Measurements from ENCODE around the gene SLC35F4.

DNA sequence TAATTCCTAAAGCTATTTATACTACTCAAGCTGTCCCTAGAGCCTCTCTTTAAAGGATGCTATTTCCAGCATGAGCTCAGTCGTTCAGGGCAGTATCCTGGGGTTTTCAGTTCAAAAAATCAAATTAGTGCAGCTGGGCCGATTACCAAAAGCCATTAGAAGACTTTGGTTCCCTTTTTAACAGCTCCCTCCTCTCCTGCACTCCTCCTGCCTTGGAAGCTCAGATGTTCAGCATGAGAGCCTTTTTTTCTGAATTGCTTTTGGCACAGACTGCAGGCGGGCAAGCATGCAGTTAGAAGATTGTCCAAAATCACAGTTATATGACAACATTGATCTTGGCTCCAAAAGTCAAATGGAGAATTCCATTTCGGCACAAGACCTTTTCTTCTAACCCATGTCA is 179.6 kb downstream of the SLC35F4 start:
- TF ChIP-seq YY1 (IDR thresholded peaks at IDR 0.05; ENCODE audit: insufficient read depth, insufficient read length): no peak
- no peak for TF ChIP-seq ZNF274 (IDR thresholded peaks at IDR 0.05; ENCODE audit: low read depth, low read length)
- no peak for TF ChIP-seq SUZ12 (IDR thresholded peaks at IDR 0.05; ENCODE audit: extremely low read depth, insufficient read depth, insufficient read length)
